BJ (cell line): ENCODE data around the gene SMIM32. TPM values are rescaled to one million over a fixed set of nuclear protein-coding genes. Genes with fewer than 3 reads are reported as not detected.

ENCODE experiments used
- CTCF ChIA-PET: fragments of 350-600 bp; formaldehyde crosslinking; extraction: SDS; loops from one replicate; lab custom pipeline; 2021; ENCODE audit warnings: antibody characterized with exemption, inconsistent platforms; lab: Yijun Ruan, JAX
- POLR2A ChIA-PET: fragments of 300-600 bp; sonication (Branson Sonifier 250); formaldehyde crosslinking; extraction: SDS; loops from one replicate; lab custom pipeline; 2021; ENCODE audit warnings: antibody characterized with exemption; lab: Charles Lee
- DNase-seq: peaks from one replicate; pipeline ENCODE4 v3.0.0-alpha.2; 2011; ENCODE audit warnings: low read depth
- H3K27me3 ChIP-seq: 2 replicates; pipeline ENCODE4 v1.6.0; 2011; ENCODE audit warnings: low read length; ENCODE audit not compliant: control insufficient read depth, insufficient read depth
- H3K36me3 ChIP-seq: 2 replicates; pipeline ENCODE4 v1.5.1; 2011; ENCODE audit warnings: low read length; ENCODE audit not compliant: control insufficient read depth, insufficient read depth
- H3K4me3 ChIP-seq: 2 replicates; pipeline ENCODE4 v1.5.1; 2011; ENCODE audit warnings: low read depth, mild to moderate bottlenecking, control low read depth, low read length
- polyA plus RNA-seq: library from polyadenylated mRNA; depleted of rRNA; stranded (reverse); fragments of >200 nt; gene quantifications from 2 replicates; pipeline ENCODE4 v1.2.3, GENCODE V29; 2011; rRNA removed
- TF ChIP-seq, protein P1 (sequence below): IDR thresholded peaks from 2 replicates; pipeline ENCODE4 v1.5.1; 2011; ENCODE audit warnings: low read depth, mild to moderate bottlenecking, control low read depth, inconsistent platforms, low read length, moderate library complexity; ENCODE audit not compliant: insufficient read depth

Gene SMIM32
- polyA plus RNA-seq, 1 experiment = not detected

GRCh38 chr5:136145030-136145429 is 47.9 kb downstream of the SMIM32 start:
- CTCF ChIA-PET = interaction anchor here (0.7 kb wide), 1 partner anchor 112 kb away, joined by 3 read pairs; no protein-coding TSS in a partner anchor
- DNase-seq = no peak
- Histone ChIP-seq H3K27me3 (no peaks in the 10 kb centered on the region), H3K4me3 (no peak overlapping the region), H3K36me3 (no peaks in the 10 kb centered on the region)
- POLR2A ChIA-PET = no interaction called here
- TF ChIP-seq, protein P1, sequence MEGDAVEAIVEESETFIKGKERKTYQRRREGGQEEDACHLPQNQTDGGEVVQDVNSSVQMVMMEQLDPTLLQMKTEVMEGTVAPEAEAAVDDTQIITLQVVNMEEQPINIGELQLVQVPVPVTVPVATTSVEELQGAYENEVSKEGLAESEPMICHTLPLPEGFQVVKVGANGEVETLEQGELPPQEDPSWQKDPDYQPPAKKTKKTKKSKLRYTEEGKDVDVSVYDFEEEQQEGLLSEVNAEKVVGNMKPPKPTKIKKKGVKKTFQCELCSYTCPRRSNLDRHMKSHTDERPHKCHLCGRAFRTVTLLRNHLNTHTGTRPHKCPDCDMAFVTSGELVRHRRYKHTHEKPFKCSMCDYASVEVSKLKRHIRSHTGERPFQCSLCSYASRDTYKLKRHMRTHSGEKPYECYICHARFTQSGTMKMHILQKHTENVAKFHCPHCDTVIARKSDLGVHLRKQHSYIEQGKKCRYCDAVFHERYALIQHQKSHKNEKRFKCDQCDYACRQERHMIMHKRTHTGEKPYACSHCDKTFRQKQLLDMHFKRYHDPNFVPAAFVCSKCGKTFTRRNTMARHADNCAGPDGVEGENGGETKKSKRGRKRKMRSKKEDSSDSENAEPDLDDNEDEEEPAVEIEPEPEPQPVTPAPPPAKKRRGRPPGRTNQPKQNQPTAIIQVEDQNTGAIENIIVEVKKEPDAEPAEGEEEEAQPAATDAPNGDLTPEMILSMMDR = no peak

GRCh38 chr5:136143763-136144162 is 49.2 kb downstream of the SMIM32 start:
- CTCF ChIA-PET = interaction anchor here (0.9 kb wide), 1 partner anchor 9 kb away, joined by 3 read pairs; no protein-coding TSS in a partner anchor
- TF ChIP-seq, protein P1 = no peak

DNA sequence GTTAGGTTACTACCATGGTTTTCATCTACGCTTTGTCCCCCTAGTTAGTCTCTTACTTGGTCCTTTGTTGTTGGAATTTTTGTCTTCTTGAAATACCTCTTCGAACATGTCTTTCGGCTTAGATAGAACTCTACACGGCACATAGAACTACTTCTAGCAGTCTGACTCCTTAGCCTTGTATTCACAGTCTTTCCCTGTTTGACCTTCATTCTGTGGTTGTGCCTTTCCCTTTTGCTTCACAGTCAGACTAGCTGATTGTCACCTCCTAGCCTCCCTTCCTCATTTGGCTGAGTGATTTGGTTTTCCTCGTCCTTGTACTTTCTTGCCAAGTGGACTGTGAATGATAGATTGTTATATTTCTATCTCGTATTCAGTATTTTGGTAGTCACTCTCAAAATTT is 49.6 kb downstream of the SMIM32 start:
- ChIA-PET CTCF (no interaction called here), POLR2A (no interaction called here)
- no peak for DNase-seq
- TF ChIP-seq, protein P1 = no peak
- no peak overlapping the region for H3K4me3 ChIP-seq
- H3K27me3 ChIP-seq = no peaks in the 10 kb centered on the region
- no peaks in the 10 kb centered on the region for H3K36me3 ChIP-seq

More at GRCh38 chr5:136143763-136144162, 49.2 kb downstream of the SMIM32 start:
- Histone ChIP-seq H3K27me3 (no peaks in the 10 kb centered on the region), H3K36me3 (no peaks in the 10 kb centered on the region), H3K4me3 (no peak overlapping the region)
- no peak for DNase-seq
- POLR2A ChIA-PET = no interaction called here

- Histone ChIP-seq H3K27me3 (no peaks in the 10 kb centered on the region), H3K36me3 (no peaks in the 10 kb centered on the region), H3K4me3 (no peak overlapping the region)
- ChIA-PET CTCF (interaction anchor here (1.3 kb wide), 1 partner anchor 11 kb away, joined by 4 read pairs; no protein-coding TSS in a partner anchor), POLR2A (no interaction called here)
- TF ChIP-seq, protein P1 = no peak
- DNase-seq = no peak
Observed at GRCh38 chr5:136141561-136141960, 51.4 kb downstream of the SMIM32 start.

Other genes starting within 250 kb of the SMIM32 start
- 0.10 TPM in 1 of 2 replicates, not detected in the other for gene LECT2, start 238.2 kb downstream of the SMIM32 start, polyA plus RNA-seq
- gene TGFBI, start 164.2 kb downstream of the SMIM32 start, polyA plus RNA-seq = 987 and 1,228 TPM in 2 replicates
- gene SMAD5, start 60.3 kb downstream of the SMIM32 start, polyA plus RNA-seq = 34.3 and 66.8 TPM in 2 replicates
- not detected in 2 replicates for gene TRPC7, start 172.4 kb upstream of the SMIM32 start, polyA plus RNA-seq